Right lung (tissue), 5 donors: Measurements from ENCODE around the gene SSBP4. TPM values are rescaled to one million over a fixed set of nuclear protein-coding genes. Genes with fewer than 3 reads are reported as not detected.

ENCODE experiments used
- DNase-seq, 2 donors: peaks; one replicate each; pipeline ENCODE4 v3.0.0-alpha.2; 2013
- polyA plus RNA-seq, 5 donors: library from polyadenylated mRNA; unstranded; fragments of 120-200 nt; gene quantifications; one replicate each; pipeline versions ENCODE4 v1.2.1 to v1.2.3, GENCODE V29; 2013; ENCODE audit warnings: inconsistent platforms in 1 of 5, low replicate concordance in 1 of 5; ENCODE audit not compliant: insufficient read length in 5 of 5, insufficient read depth in 1 of 5

SSBP4 gene
- polyA plus RNA-seq, 5 donors: 48.4 to 133 (median 73.2) TPM

- no peak for DNase-seq
Measured at GRCh38 chr19:18418483-18419194, 559 bp upstream of the SSBP4 start.

GRCh38 chr19:18419699-18420460 lies 682 bp downstream of the SSBP4 start:
- DNase-seq: no peak

DNA sequence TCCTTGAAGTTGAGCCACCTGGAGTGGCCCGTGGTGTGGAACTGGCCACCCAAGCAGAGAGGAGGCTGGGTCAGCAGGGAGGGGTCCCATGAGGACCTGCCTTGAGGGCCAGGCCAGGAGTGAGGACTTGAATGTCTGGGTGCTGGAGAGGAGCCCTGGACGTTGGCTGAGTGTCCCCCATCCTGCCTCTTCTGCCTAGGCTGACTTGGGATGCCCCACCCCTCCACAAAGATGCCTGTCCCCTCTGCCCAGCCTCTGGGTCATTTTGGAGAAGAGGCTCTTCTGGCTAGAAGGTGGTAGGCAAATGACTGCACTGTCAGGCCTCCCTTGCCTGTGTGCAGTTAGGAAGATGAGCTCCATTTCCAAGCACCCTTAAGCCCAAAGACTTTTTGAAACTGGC lies 1.7 kb downstream of the SSBP4 start:
- no peak for DNase-seq

DNA sequence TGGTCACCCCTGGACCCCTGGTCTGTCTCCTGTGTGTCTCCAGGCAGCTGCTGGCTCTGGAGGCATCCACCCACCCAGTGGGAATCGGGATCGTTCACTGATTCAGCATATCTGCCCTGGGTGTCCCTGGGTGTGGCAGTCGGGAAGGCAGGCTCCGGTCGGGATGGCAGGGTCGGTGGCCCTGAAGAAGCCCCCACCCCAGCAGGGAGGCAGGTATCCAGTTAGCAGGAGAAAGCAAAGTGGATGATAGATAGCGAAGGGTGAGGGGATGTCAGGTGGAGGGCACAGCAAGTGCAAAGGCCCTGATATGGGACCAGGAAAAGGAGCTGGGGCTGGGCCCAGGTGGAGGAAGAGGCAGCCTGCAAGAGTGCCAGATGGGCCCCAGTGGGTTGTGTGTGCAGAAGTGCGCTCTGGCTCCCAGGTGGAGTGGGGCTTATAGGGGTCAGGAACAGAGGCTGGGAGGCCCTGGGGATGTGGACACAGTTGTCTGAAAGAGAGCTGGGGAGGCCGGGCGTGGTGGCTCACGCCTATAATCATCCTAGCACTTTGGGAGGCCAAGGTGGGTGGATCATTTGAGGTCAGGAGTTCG lies 2.3 kb downstream of the SSBP4 start:
- DNase-seq: no peak

DNA sequence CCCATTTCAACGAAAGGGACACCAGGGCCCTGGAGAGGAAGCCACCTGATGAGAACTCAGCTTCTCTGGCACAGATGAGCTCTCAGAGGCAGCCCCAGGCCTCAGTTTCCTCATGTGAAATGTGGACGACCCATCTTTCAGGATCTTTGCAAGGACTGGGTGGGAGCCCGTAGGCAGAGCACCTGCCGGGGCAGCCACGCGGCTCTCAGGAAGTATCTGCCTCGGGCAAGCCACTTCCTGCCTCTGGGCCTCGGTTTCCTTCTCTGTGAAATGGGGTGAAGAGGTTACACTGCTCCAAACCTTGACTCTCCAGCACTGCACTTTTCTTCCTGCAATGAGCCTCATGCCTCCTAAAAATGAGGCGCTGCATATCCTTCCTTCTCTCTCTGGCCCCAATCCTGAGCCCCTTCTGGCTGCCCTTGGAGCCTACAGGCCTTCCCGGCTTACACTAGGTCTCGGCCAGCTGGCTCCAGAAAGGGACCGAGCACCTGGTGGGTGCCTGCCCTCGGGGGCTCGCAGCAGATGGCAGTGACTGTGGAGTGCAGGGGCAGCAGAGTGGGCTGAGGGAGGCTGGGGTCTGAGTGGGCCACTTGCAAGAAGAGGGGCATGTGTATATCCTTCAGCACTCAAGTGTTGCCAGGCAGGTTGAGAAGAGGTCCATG lies 3.5 kb downstream of the SSBP4 start:
- no peak for DNase-seq

DNA sequence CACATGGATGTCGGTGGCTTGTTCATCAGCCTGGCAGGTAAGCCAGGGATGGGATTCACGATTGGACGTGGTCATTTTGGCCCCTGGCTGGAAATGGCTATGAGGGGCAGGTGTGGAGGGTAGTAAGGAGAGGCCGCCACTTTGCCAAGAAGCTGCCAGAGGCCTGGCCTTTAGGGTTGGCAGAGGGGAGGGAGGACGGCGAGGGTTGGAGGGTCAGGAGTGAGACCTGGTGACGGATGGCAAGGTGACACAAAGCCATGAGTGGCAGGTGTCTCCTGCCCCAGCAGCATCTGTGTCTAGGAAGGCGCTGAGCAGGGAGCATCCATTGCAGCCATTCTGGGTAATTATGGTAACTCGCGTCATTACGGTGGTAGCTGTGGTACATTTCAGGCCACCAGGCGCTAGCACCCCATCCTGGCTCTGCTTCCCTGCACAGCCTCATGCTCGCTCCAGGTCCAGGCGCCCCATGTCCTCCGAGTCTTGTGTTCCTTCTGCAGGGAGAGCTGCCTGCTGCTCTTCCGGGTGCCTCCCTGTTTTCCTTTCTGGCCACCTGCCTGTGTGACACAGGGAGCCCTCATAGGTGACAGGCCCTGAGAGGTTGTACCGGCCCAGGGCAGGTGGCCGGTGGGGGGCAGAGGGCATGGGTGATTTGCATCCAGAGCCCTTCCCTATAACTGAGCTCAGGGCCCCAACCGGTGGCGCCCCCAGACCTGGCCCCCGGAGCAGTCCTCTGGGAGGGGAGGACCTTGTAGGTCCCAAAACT lies 4.2 kb downstream of the SSBP4 start:
- DNase-seq: no peak

- DNase-seq: no peak
Measured at GRCh38 chr19:18424122-18424889, 5.1 kb downstream of the SSBP4 start.

DNA sequence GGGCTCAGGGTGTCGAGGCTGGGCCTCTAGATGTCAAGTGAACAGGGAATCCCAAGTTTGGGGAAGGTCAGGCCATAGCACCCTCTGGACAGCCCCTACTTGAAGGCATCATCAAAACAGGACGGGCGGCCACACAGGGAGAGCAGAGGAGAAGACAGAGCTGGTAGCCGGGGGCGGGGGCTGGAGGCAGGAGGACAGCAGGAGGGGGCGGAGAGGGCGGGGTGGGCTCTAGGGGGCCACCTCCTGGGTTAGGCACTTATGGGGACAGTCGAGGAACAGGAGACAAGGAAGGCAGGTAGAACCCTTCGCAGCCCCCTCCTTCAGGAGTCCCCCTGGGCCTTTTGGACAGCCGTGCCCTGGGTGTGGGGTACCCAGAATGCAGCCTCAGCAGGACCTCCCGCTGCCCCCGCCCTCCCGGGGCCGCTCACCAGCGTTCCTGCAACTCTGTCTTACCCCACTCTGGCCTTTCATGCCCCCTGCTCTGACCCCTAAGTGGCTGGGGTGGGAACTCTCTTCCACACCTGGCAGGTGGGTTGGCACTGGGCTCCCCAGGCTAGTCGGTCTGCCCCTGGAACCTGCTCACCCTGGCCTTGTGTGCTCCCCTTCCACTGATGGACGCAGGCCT lies 5.8 kb downstream of the SSBP4 start:
- no peak for DNase-seq

GRCh38 chr19:18425515-18426415 lies 6.6 kb downstream of the SSBP4 start:
- no peak for DNase-seq

DNA sequence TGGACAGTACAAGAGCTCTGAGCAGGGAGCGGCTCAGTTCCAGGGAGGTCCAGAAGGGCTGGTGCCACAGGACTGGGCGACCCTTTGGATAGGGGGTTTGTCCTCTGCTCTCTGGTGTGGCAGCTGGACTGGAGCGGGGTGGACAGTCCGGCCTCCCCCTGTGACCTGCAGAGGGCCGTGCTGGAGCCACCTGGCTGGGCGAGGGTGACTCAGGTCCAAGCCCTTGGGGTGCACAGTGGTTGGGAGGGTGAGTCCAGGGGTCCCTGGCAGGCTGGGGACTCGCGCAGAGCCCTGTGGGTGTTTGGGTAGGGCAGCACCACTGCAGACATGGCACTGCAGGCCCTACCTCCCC lies 7.2 kb downstream of the SSBP4 start:
- DNase-seq: no peak

DNA sequence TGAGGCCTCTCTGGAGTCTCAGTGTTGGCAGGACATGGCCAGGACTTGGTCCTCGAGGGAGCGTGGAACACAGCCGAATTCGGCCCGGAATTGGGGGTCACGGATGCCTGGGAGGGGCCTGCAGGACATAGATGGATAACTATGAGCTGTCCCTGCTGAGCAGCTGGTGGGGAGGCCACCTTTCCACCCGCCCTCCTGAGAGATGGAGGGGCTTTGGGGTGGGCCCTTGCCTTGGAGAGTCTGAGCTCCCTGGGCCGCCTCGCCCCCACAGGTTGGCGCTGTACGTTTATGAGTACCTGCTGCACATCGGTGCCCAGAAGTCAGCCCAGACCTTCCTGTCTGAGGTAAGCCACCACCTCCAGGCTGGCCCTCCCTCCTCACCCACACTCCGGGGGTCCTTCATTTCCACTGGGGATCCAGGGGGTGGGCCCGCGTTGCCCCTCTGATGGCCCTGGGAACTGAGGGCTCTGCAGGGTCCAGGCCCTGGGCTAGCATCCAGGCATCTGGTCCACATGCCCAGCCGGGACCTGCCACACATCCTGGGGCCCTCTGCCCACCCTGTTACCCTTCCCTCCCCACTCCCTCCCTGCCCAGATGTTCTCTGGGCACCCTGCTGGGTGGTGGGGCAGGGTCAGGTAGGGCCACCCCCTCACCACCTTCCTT lies 8.0 kb downstream of the SSBP4 start:
- DNase-seq: no peak

DNA sequence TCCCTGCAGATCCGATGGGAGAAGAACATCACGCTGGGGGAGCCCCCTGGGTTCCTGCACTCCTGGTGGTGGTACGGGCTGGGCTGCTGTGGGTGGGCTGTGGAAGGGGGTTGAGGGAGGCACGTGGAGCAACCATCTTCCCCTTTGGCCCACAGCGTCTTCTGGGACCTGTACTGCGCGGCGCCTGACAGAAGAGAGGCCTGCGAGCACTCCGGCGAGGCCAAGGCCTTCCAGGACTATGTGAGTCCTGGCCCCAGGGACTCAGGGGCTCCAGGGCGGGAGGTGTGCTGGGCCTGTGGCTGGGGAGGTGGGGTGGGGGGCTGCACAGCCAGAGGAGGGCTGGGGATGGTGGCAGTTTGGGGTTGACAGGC lies 8.5 kb downstream of the SSBP4 start:
- DNase-seq: no peak

GRCh38 chr19:18428173-18428786 lies 9.1 kb downstream of the SSBP4 start:
- no peak for DNase-seq

DNA sequence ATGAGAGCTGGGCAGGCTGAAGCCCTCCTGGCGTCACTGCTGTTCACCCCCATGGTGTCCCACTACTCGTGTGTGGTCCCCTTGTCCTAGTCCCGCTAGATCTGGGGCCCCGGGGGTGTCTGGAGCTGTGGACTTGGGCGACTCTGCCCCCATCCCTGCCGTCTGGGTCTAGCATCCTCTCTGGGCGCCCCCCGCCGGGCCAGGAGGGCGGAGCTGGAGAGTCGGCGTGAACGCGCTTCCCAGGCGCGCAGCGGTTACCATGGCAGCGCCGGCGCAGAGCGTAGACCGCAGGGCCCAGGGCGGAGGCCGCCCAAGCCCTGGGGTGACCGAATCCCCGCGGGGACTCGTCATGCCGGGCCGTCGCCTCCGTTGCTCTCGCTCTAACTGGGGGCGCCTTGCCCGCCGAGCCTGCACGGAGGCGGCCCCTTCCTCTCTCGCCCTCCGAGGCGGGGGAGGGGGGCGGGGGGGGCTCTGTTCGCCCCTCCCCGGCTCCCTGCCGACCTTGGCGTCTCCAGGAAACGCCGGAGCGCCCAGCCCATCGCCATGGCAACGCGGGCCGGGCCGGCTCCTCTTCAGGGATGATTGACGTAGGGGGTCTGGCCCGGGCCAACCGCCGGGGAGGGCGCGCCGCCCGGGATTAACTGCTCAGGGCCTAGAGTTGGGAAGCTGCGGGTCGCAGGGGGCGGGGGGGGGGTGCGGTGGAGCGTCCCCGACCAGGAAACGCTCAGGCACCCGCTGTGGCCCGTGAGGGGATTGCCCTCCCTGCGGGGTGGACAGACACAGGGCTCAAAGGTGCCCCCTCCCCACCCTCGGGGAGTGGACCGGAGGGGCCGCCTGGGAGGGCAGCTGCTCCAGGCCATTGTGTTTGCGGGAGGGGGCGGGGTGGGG lies 9.8 kb downstream of the SSBP4 start:
- peak; percentile 89 to 92 for DNase-seq

DNA sequence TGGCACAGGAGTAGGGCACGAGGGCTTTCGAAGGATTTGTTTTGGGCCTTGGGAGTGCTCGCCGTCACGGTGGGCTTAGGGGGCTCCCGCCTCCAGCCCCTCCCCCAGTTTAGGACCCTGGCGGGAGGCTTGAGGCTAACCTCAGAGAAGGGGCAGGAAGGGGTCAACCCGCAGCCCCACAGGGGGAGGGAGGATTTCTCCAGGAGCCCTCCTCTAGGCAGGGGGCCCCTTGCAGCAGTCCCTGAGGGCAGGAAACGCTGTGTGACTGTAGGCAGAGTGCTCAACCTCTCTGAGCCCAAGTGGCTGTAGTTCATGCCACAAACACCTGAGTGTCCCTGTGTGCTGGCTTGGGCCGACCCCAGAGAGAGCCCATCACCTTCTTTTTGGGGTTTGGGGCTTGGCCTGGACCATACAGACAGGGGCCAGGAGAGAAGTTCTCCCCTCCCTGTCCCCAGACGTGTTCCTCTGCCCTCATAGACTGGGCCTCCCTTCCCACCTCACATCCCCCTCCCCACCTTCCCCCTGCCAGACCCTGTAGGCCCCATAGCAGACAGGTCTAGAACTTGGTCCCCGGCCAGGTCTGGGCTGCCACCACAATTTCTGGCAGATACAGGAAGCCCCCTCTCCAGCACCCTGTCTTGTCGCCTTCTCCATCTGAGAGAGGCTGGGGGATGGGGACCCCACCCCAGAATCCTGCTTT lies 10.7 kb downstream of the SSBP4 start:
- DNase-seq: no peak

DNA sequence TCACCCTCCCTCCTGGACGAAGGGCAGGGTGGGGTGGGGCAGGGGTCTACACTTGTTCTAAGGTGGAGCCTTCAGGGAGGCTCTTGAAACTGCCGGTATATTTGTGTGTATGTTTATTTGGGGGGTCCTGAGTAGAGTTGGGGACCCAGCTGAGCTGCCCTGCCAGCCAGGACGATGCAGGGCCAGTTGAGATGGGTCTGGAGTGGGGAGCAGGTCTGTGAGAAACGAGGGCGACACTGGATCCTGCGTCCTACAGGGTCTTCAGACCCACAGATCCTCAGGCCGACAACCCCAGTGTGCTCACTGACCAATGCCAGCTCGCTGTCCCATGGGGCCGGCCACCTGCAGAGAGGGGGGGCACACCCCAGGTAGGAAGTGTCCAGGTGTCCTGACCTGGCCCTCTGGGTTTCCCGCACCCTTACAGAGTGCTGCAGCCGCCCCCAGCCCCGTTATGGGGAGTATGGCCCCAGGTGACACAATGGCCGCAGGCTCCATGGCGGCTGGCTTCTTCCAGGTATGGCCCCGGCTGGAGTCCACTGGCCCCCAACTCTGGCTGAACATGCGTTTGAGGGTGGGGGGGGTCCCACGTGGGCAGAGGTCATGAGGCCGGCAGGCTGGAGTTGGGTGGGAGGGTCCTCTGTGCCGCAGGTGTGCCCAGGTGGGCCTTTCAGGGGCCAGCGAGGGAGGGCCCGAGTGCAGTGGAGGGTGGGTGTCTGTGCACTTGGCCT lies 11.4 kb downstream of the SSBP4 start:
- no peak for DNase-seq
